Measurements from ENCODE around the gene KLK15. TPM values are rescaled to one million over a fixed set of nuclear protein-coding genes. Genes with fewer than 3 reads are reported as not detected.

KLK15 gene
- polyA plus RNA-seq, 1 donor from 2014 or later = not detected

DNA sequence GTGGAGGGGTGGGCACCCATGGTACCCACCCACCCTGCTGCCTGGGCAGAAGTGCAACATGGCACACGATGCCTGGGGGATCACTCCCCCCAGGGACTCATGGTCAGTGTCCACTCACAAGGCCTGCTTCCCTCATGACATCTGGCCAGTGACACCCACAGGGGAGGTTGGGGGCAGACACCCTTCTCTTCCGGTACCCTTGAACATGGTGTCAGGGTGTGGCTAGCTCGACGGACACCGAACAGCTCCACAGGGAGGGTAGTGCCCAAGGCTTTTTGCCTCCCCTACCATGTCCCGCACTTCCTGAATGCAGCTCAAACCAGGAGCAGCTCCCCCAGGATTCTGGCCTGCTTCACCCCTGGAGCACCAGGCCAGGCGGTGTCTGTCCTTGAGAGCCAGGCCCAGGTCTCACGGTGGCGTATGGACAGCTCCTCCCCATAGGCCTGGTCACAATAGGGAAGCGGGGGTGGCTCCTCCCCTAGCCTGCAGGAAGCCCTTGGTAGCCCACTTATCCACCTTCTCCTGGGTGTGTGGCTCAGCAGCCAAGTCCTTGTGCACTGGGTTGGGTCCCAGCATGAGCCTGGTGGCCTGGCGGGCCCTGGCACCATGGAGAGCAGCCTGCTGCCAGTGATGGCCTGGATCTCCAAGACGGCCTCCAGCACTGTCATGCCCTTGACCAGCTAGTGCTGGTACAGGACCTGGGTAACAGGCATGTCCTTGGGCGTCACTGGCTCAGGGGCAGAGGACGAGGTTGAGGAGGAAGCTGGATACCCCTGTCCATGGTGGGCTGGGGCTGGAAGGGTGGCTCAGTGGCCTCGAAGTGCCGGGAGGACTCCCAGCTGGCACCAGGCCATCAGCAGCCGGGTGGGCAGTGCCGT lies 35.4 kb downstream of the KLK15 start:
- Histone ChIP-seq H3K27me3 (ENCODE audit: insufficient read depth, low read depth, low read length) (no peaks in the 10 kb centered on the region), H4K20me1 (ENCODE audit: insufficient read depth) (no peaks in the 10 kb centered on the region), H3K36me3 (ENCODE audit: insufficient read depth, low read length) (no peaks in the 10 kb centered on the region), H2AFZ (ENCODE audit: low read depth, low read length) (no peak overlapping the region), H3K79me2 (replicated peaks; ENCODE audit: insufficient read depth, low read length) (peaks cover 12% of the 10 kb centered on the region), H3K27ac (ENCODE audit: low read length) (no peak overlapping the region), H3K4me3 (ENCODE audit: low read length) (no peak overlapping the region), H3F3A (ENCODE audit: insufficient read depth, low read length, poor library complexity, severe bottlenecking) (no peaks in the 10 kb centered on the region), H3K9ac (ENCODE audit: low read length) (no peak overlapping the region), H3K9me3 (ENCODE audit: low read length) (no peaks in the 10 kb centered on the region), H3K9me2 (ENCODE audit: insufficient read depth, low read length) (no peaks in the 10 kb centered on the region), H3K4me2 (ENCODE audit: low read length) (no peak overlapping the region)
- TF ChIP-seq POLR2AphosphoS5 (IDR thresholded peaks at IDR 0.05) = no peak
- no peak for TF ChIP-seq SMC3 (conservative IDR thresholded peaks at IDR 0.05; ENCODE audit: poor library complexity)
- TF ChIP-seq MXI1 (conservative IDR thresholded peaks at IDR 0.05; ENCODE audit: poor library complexity, severe bottlenecking) = no peak
- no peak for TF ChIP-seq CTCF (IDR thresholded peaks at IDR 0.05; ENCODE audit: poor library complexity, severe bottlenecking)
- no peak for TF ChIP-seq RAD21 (conservative IDR thresholded peaks at IDR 0.05)
- no peak for TF ChIP-seq EP300 (conservative IDR thresholded peaks at IDR 0.05; ENCODE audit: poor library complexity, severe bottlenecking)
- TF ChIP-seq REST (IDR thresholded peaks at IDR 0.05; ENCODE audit: borderline replicate concordance) = no peak
- TF ChIP-seq TAF1 (IDR thresholded peaks at IDR 0.05; ENCODE audit: low read depth) = no peak
- no peak for TF ChIP-seq EZH2 (IDR thresholded peaks at IDR 0.05; ENCODE audit: borderline replicate concordance, insufficient read depth, low read length, poor library complexity, severe bottlenecking)

- H3K9ac ChIP-seq (ENCODE audit: low read length) = no peak overlapping the region
- TF ChIP-seq REST (IDR thresholded peaks at IDR 0.05; ENCODE audit: borderline replicate concordance) (no peak), RAD21 (conservative IDR thresholded peaks at IDR 0.05) (no peak), MXI1 (conservative IDR thresholded peaks at IDR 0.05; ENCODE audit: poor library complexity, severe bottlenecking) (no peak), TAF1 (IDR thresholded peaks at IDR 0.05; ENCODE audit: low read depth) (no peak), POLR2AphosphoS5 (IDR thresholded peaks at IDR 0.05) (no peak), SMC3 (conservative IDR thresholded peaks at IDR 0.05; ENCODE audit: poor library complexity) (no peak), CTCF (IDR thresholded peaks at IDR 0.05; ENCODE audit: poor library complexity, severe bottlenecking) (no peak), EZH2 (IDR thresholded peaks at IDR 0.05; ENCODE audit: borderline replicate concordance, insufficient read depth, low read length, poor library complexity, severe bottlenecking) (no peak), EP300 (conservative IDR thresholded peaks at IDR 0.05; ENCODE audit: poor library complexity, severe bottlenecking) (no peak)
- H2AFZ ChIP-seq (ENCODE audit: low read depth, low read length) = no peak overlapping the region
- H3K9me2 ChIP-seq (ENCODE audit: insufficient read depth, low read length) = no peaks in the 10 kb centered on the region
- no peak overlapping the region for H3K4me2 ChIP-seq (ENCODE audit: low read length)
- peaks cover 6% of the 10 kb centered on the region for H3K79me2 ChIP-seq (replicated peaks; ENCODE audit: insufficient read depth, low read length)
- H3K4me3 ChIP-seq (ENCODE audit: low read length) = no peak overlapping the region
- no peaks in the 10 kb centered on the region for H3K9me3 ChIP-seq (ENCODE audit: low read length)
- H3K36me3 ChIP-seq (ENCODE audit: insufficient read depth, low read length) = no peaks in the 10 kb centered on the region
- H4K20me1 ChIP-seq (ENCODE audit: insufficient read depth) = no peaks in the 10 kb centered on the region
- no peaks in the 10 kb centered on the region for H3K27me3 ChIP-seq (ENCODE audit: insufficient read depth, low read depth, low read length)
- H3K27ac ChIP-seq (ENCODE audit: low read length) = no peak overlapping the region
- no peaks in the 10 kb centered on the region for H3F3A ChIP-seq (ENCODE audit: insufficient read depth, low read length, poor library complexity, severe bottlenecking)
Measured at GRCh38 chr19:50797429-50797780, 36.0 kb downstream of the KLK15 start.

Data from neural cell (in vitro differentiated cells).